ENCODE data around the gene MARK3. TPM values are rescaled to one million over a fixed set of nuclear protein-coding genes. Genes with fewer than 3 reads are reported as not detected.

The MARK3 gene
- total and polyA plus RNA-seq, 10 of the 15 experiments (the other 5 are each of a cell fraction or from before 2014, with no cell fraction given): 10.7 to 75.1 (median 41.4) TPM

DNA sequence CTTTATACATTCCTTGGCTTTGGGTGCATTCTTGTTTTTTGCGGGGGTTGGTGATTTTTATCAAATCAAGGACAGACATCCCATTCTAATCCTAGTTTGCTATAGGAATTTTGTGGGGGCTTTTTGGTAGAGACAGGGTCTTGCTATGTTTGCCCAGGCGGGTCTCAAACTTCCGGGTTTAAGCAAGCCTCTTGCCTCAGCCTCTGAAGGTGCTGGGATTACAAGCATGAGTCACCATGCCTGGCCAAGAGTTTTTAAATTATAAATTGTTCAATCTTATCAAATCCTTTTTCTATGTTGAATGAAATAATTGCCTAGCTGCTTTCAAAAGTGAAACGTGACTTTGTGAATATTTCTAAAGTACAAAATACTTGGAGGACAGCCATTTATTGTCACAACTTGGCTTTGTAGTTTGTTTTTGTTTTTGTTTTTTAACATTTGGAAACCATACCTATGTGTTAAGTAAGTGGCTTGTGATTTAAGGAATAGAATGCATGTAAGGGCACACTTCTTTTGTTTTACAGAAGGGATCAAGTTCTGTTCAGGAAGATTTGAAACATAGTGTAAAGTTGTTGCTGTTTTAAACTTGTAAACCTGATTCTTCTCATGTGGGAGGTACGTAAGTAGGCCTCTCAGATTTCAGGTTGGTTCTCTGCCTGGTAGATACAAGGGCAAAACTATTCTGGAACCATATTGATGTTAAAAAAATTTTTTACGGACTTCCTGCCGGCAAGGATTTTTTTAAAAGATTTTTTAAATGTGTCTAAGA is 13.4 kb downstream of the MARK3 start (continued):
- TF ChIP-seq, protein P1, sequence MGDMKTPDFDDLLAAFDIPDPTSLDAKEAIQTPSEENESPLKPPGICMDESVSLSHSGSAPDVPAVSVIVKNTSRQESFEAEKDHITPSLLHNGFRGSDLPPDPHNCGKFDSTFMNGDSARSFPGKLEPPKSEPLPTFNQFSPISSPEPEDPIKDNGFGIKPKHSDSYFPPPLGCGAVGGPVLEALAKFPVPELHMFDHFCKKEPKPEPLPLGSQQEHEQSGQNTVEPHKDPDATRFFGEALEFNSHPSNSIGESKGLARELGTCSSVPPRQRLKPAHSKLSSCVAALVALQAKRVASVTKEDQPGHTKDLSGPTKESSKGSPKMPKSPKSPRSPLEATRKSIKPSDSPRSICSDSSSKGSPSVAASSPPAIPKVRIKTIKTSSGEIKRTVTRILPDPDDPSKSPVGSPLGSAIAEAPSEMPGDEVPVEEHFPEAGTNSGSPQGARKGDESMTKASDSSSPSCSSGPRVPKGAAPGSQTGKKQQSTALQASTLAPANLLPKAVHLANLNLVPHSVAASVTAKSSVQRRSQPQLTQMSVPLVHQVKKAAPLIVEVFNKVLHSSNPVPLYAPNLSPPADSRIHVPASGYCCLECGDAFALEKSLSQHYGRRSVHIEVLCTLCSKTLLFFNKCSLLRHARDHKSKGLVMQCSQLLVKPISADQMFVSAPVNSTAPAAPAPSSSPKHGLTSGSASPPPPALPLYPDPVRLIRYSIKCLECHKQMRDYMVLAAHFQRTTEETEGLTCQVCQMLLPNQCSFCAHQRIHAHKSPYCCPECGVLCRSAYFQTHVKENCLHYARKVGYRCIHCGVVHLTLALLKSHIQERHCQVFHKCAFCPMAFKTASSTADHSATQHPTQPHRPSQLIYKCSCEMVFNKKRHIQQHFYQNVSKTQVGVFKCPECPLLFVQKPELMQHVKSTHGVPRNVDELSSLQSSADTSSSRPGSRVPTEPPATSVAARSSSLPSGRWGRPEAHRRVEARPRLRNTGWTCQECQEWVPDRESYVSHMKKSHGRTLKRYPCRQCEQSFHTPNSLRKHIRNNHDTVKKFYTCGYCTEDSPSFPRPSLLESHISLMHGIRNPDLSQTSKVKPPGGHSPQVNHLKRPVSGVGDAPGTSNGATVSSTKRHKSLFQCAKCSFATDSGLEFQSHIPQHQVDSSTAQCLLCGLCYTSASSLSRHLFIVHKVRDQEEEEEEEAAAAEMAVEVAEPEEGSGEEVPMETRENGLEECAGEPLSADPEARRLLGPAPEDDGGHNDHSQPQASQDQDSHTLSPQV (IDR thresholded peaks at IDR 0.05): no peak

DNA sequence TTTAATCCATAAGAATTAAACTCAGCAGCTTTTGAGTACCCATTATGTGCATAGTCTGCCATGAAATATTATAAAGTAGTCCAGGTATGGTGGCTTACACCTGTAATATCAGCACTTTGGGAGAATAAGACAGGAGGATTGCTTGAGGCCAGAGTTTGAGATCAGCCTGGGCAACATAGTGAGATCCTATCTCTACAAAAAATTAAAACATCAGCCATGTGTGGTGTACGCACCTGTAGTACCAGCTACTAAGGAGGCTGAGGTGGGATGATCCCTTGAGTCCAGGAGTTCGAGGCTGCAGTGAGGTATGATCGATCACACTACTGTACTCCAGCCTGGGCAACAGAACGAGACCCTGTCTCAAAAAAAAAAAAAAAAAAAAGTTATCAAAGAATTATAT is 15.3 kb downstream of the MARK3 start:
- ATAC-seq (no peak), FAIRE-seq (no peak), DNase-seq (ENCODE audit: low read depth, low spot score) (no peak)
- no TSS peak for BruUV-seq (replicated peaks)
- H3K9ac ChIP-seq (ENCODE audit: control insufficient read depth, insufficient read depth, low read length): no peak overlapping the region
- peak overlapping the region; percentile 31 for H3K4me2 ChIP-seq (ENCODE audit: control insufficient read depth, insufficient read depth)
- intact Hi-C loops (cut with micrococcal nuclease; ENCODE audit: unreplicated experiment): no loop called here
- H4K20me1 ChIP-seq (ENCODE audit: control insufficient read depth, insufficient read depth): peaks cover 6% of the 10 kb centered on the region
- no peaks in the 10 kb centered on the region for H3K27me3 ChIP-seq (replicated peaks in 1 of 2; ENCODE audit: control insufficient read depth in 2 of 2, insufficient read depth in 2 of 2, low read length in 1 of 2)
- no peaks in the 10 kb centered on the region; a peak in 2 of 4 replicates for H3K36me3 ChIP-seq (ENCODE audit: control insufficient read depth in 2 of 2, insufficient read depth in 2 of 2, low read length in 1 of 2)
- ChIA-PET SMC1A (ENCODE audit: uncharacterized antibody, unreplicated experiment) (interaction anchor here (1.1 to 3.5 kb wide), 3 partner anchors 10 to 41 kb away, joined by 3 to 21 read pairs (median 8); no protein-coding TSS in a partner anchor), CTCF (interaction anchor here (1.0 to 11.6 kb wide), 4 partner anchors 8 to 65 kb away, joined by 3 to 99 read pairs (median 9); no protein-coding TSS in a partner anchor), RAD21 (ENCODE audit: unreplicated experiment) (interaction anchor here (0.6 kb wide), 1 partner anchor 262 kb away, joined by 4 read pairs; no protein-coding TSS in a partner anchor), POLR2A (interaction anchor here (0.7 to 0.9 kb wide), 3 partner anchors 17 to 258 kb away, joined by 6 read pairs; no protein-coding TSS in a partner anchor)
- H3K79me2 ChIP-seq (ENCODE audit: control insufficient read depth, insufficient read depth, low read length): peaks cover 92% of the 10 kb centered on the region
- H2AFZ ChIP-seq (ENCODE audit: control insufficient read depth, low read depth, low read length): no peak overlapping the region
- no peaks in the 10 kb centered on the region for H3K9me3 ChIP-seq (replicated peaks; ENCODE audit: control insufficient read depth, insufficient read depth, low read length)
- in situ Hi-C loops (cut with MboI): no loop called here
- H3K27ac ChIP-seq (ENCODE audit: control insufficient read depth, insufficient read depth): peak overlapping the region; percentile 21
- WGBS (ENCODE audit: insufficient coverage, insufficient replicate concordance, low lambda C conversion rate, missing lambda C conversion rate): 88% methylated on average over 4 of the region's 4 CpGs
- H3K4me3 ChIP-seq: no peak overlapping the region
- H3K4me1 ChIP-seq (ENCODE audit: control insufficient read depth, insufficient read depth, low read length): peaks cover 31% of the 10 kb centered on the region
- TF ChIP-seq BCLAF1 (IDR thresholded peaks at IDR 0.05) (no peak), HDGF (IDR thresholded peaks at IDR 0.05) (no peak), FOXK2 (IDR thresholded peaks at IDR 0.05) (no peak), ZSCAN29 (IDR thresholded peaks at IDR 0.05) (no peak), ATF3 (IDR thresholded peaks at IDR 0.05; ENCODE audit: borderline replicate concordance, extremely low read depth, low read depth, low read length) (no peak), PKNOX1 (IDR thresholded peaks at IDR 0.05) (no peak), BRCA1 (IDR thresholded peaks at IDR 0.05; ENCODE audit: low read depth, low read length) (no peak)
- TF ChIP-seq, protein P2, sequence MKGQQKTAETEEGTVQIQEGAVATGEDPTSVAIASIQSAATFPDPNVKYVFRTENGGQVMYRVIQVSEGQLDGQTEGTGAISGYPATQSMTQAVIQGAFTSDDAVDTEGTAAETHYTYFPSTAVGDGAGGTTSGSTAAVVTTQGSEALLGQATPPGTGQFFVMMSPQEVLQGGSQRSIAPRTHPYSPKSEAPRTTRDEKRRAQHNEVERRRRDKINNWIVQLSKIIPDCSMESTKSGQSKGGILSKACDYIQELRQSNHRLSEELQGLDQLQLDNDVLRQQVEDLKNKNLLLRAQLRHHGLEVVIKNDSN (IDR thresholded peaks at IDR 0.05; ENCODE audit: borderline replicate concordance, extremely low read length, insufficient read depth, low read depth, low read length): no peak

All from GM12878 (cell line).